Measurements from ENCODE around the gene WWOX.
A peak's percentile ranks its signal among the peaks of the same experiment; 100 is the strongest.

The WWOX gene

GRCh38 chr16:78748220-78748929 lies 648.9 kb downstream of the WWOX start:
- DNase-seq, result no peak

DNA sequence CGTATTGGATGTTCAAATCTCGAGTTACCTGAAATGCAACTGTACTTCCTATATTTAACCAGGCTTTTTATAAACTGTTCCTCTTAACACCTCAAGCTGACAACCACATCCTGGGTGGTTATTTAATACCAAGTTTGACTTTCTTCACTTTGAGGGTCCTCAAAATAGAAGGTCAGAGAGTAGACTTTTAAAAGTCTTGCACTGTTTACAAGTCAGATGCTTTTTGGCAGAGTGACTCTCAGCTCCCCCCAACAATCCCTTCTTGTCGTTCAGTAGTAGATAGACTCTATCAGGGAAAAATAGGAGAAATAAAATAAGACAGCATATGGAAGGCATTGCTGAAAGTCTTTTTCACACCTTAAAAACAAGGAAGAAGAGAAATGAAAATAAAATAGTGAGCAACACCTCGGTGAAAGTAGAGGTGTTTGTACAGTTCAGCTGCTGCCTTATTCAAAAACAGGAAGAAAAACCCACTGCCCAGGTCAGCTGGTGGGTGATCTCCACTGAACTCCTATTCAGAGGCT lies 650.4 kb downstream of the WWOX start:
- DNase-seq, result no peak

- DNase-seq, result no peak
Observed at GRCh38 chr16:78750611-78751010, 651.2 kb downstream of the WWOX start.

- no peak for DNase-seq
Observed at GRCh38 chr16:78751601-78752000, 652.1 kb downstream of the WWOX start.

DNA sequence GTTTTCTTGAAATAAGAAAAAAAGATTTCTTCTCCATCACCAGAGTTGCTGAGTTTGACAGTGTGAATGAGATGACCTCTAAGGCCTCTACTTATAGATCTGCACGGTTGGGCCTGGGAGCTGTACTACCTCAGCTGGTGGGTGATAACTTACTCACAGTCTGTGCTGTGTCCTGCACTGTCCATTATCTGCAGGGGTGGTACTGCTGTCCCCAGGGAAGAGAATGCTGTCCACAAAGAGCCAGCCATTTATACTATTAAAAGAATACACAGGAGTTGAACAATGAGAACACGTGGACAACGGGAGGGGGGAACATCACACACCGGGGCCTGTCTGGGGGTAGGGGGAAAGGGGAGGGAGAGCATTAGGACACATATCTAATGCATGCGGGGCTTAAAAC lies 655.3 kb downstream of the WWOX start:
- no peak for DNase-seq

DNA sequence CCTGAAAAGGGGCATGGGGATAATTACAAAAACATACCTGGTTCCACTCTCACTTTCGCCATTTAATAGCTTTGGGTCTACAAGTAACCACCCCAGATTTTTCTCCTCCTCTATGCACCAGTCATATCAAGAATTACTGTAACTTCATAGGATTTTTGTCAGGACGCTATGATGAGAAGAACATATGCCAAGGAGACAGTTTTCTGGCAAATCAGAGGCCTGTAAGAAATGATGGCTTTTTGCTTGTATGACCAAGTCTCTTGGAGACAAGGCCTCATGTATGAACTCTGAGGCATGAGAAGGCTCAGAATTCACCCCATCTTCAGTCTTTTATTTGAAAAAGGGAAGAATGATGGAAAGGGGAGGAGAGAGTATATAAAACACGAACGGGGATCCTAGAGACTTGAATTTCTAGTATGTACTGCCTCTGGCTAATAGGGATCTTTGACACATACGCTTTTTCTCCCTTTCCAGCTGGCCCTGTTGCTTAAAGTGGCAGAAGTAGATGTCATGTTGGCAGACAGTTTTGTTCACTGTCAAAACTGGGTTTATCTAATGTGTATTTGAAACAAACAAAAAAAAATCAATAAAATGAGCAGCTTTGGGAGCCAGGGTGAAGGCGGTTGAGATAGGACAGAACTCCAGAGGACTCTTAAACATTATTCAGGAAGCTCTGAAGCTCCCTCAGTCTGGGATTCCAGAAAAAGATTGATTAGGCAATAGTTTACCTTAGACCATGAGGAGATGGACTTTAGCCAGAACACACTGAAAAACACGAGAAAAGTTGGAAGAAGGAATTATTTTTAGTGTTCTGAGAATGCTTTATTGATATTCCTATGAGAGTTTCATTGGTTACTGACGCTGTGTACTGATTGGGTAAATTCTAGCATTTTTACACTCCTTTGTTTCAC lies 656.6 kb downstream of the WWOX start:
- DNase-seq, result no peak

DNA sequence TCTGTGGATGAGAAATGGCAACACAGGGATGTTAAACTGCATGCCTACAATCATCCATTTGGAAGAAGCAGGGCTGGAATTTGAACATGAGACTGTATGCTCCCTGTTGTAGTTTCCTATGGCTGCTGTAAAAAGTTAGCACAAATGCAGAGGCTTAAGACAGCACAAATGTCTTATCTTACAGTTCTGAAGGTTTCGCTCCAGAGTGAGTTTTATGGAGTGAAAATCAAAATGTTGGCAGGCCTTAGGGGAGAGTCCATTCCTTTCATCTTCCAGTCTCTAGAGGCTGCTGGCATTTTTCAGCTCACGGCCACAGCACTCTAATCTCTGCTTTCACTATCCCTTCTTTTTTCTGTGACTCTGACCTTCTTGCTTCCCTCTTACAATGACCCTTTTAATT lies 660.1 kb downstream of the WWOX start:
- DNase-seq, result no peak

GRCh38 chr16:78760611-78761010 lies 661.2 kb downstream of the WWOX start:
- DNase-seq, result no peak

GRCh38 chr16:78761427-78761826 lies 662.0 kb downstream of the WWOX start:
- DNase-seq, result no peak

DNA sequence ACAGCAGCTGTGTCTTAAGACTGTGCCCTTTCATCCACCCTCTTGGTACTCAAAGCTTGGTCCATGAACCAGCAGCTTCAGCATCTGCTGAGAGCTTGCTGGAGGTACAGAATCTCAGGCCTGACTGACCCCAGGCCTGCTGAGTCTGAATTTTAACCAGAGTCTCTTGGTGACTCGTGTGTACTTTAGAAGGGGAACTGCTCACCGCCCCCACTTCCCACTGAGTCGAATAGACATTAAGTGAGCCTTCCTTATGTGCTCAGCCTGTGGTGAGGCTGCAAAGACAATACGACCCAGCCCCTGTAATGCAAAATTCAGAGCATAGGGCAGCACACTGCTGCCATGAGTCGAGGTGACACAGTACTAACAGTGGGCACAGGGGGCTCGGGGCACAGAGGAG lies 662.8 kb downstream of the WWOX start:
- no peak for DNase-seq

DNA sequence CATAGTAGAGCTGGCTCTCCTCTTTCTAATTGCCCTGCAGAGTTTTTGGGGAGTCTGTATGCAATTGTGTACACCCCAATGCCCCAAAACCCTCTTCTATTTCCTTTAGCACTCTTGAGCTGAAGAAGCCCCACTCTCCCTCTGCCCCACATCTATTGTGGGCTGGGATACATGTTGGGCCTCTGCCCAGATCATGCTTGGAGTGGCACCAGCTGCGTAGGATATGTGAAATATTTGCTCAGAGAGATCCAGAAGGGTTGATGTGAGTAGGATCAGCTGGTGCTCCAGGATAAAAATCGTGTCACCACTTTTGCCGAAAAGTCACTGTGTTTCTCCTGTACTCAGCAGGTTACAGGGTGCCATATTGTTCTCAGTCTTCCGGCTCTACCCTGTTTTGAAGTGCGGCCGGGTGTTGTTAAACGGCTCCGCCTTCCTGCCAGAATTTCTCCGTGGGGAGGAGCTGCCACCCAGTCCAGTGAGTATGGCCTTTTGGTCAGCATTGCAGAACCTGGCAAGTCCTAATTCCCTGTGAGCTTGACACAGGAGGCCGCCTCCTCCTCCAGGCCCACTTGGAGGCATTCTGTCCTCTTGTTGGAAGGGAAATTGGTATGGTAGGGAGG lies 664.5 kb downstream of the WWOX start:
- DNase-seq, result no peak

DNA sequence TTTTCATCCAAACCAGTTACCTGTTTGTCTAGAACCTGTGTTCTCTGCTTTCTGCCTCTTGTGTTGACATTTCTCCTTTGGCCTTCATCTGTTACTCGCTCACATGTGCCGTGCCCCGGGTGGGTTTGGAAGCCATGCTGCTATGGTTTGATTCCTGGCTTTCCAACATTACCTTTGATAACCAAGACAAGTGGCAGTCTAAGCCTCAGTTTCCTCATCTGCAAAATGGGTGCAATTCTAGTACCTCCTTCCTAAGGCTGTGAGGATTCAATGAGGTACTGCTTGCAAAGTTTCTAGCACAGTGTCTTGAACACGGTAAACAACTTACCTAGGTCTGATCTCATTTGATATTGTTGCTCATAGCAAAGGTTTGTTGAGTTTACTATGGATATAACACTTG lies 665.0 kb downstream of the WWOX start:
- no peak for DNase-seq

- no peak for DNase-seq
Observed at GRCh38 chr16:78768226-78768625, 668.8 kb downstream of the WWOX start.

DNA sequence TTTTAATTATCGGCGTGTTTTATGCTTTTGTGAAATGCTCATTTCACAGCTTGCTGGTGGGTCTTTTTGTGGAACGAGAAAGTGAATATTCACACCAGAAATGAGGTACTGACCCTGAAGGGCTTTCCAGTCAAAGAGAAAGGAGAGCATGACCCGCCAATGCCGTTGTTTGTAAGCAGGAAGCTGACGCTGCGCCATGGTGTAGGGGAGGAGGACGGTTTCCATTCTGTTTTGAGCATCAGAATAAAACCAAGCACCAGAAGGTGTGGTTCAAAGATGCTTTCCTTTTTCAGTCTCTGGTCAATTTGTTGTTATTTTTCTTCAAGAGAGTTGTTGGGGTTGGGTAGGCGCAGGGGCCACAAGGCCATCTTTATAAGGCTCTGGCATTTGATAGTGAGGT lies 669.3 kb downstream of the WWOX start:
- DNase-seq, result no peak

- DNase-seq, result peak; percentile 49
Observed at GRCh38 chr16:78770353-78771091, 671.1 kb downstream of the WWOX start.

- no peak for DNase-seq
Observed at GRCh38 chr16:78773291-78773702, 673.8 kb downstream of the WWOX start.

DNA sequence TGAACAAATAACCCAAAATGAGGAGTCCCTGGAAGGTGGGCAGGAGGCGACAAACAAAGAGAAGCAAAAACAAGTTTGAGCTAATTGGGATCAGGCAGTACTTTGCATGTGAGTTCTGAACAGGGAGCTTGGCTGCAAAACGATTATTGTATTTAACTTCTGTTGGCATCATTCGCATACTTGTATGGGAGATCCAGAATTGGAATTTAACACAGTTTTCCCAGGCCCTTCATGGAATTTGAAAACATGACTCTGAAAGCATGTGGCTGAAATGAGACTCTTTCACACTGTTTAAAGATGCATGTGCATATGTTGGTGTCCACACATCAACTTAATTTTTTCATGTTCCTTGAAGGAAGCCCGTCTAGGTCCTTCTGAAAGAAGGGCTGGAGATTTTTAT lies 674.3 kb downstream of the WWOX start:
- DNase-seq, result no peak

GRCh38 chr16:78775161-78775561 lies 675.7 kb downstream of the WWOX start:
- no peak for DNase-seq

DNA sequence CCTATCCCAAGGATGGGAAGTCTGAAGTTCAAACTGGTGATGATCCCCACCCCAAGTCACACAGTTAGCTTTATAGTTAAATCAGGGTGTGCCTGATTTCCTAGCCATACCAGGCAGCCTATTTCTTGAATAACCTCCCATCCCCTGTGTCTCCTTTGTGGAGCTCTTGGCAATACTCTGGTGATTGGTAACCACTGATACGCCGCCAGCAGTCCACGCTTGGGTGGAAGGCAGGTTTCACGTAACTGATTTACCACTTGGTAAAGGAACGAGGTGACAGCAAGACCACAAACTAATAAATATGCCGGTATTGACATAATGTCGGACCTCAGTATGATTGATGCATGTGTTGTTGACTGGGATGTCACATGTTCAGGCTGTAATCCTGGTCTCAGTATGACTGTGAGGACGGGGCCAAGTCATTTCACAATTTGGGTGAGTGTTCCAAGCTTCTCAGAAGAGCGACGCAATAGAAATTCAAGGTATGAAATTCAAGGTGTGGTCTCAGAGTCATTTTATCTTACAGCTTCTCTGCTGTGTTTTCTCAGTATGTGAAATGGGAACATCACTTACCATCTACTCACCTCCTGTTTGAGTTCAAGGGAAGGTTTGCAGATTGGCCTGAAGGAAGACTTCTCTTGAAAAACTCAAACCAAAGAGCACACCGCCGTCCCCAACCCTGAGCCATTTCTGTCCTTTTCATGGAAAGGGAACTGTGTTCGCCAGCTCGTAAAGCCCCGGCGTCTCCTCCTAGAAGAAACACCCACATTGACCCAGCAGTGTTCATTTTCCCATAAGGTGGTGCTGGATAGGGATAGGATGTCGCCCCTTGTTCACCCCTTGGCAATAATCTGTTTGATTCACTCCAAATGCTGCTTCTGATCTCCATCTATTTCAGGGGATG lies 678.9 kb downstream of the WWOX start:
- DNase-seq, result no peak

- DNase-seq, result no peak
Observed at GRCh38 chr16:78780808-78781207, 681.4 kb downstream of the WWOX start.

GRCh38 chr16:78782572-78782971 lies 683.1 kb downstream of the WWOX start:
- DNase-seq, result no peak

All from fibroblast of skin of back (primary cell).